ENCODE results near the gene INHBB.
"Not testable (repeated sequence)": the region's sequence is repeated elsewhere in the genome, so short reads cannot be mapped to it uniquely, and the experiment has no call there.

The INHBB gene

DNA sequence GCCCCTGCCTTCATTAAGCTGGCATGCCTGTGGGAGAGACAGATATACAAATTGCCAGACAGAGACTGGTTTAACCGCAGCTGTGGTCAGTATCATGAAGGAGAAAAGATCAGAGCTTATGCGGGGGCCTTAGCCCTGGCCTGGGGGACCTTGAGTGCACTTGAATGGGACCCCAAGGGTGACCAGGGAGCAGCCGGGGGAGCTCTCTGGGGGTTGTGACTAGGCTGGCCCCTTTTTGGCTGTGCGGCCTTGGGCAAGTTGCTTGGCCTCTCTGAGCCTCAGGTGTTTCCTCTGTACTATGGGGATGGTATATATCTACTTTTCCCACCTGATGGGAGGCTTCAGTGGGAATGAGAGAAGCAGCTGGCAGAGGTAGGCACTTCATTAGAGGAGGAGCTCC lies 35.7 kb downstream of the INHBB start:
- no peak for DNase-seq (ENCODE audit: low read depth in 3 of 3)

DNA sequence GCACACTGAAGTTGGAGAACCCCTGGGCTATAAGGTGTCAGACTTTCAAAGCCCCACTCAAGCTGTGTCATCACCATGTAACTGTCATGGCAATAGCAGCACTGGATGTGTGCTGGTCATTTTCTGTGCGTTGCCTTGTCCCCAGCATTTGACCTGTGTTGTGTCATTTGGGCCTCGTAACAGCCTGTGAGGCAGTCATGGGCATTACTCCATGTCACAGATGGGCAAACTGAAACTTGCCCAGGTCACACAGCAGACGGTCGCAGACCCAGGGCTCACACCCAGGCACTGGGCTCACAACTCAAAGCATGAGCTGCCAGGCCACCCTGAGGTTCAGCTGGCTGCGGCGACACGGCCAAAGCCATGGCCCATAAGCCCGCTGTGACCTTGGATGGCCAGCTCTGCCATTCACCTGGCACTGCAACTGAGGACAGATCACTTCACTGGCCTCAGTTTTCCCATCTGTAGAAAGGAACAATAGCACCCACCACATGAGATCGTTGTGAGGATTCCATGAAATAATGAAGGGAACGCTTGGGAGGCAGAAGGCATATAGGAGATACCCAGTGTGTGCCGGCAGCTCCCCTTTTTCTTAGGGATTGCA lies 36.7 kb downstream of the INHBB start:
- no peak for DNase-seq (ENCODE audit: low read depth in 3 of 3)

DNA sequence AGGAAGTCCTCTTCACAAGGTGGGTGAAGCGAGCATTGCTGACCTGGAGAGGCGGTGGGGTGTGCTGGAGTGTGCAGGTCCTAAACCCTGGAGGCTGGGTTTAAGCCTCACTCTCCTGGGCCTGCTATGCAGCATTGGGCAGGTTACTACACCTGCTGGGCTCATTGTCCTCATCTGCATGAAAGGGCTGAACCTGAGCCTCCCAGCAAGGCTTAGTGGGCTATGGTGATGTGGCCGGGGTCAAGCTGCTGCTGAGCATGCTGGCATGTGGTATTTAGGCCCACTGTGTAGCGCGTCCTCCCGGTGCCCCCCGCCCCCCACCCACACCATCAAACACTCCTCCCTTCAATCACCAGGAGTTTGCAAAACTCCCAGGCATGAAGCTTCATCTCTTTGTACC lies 37.3 kb downstream of the INHBB start:
- DNase-seq (ENCODE audit: low read depth in 3 of 3) = no peak

DNA sequence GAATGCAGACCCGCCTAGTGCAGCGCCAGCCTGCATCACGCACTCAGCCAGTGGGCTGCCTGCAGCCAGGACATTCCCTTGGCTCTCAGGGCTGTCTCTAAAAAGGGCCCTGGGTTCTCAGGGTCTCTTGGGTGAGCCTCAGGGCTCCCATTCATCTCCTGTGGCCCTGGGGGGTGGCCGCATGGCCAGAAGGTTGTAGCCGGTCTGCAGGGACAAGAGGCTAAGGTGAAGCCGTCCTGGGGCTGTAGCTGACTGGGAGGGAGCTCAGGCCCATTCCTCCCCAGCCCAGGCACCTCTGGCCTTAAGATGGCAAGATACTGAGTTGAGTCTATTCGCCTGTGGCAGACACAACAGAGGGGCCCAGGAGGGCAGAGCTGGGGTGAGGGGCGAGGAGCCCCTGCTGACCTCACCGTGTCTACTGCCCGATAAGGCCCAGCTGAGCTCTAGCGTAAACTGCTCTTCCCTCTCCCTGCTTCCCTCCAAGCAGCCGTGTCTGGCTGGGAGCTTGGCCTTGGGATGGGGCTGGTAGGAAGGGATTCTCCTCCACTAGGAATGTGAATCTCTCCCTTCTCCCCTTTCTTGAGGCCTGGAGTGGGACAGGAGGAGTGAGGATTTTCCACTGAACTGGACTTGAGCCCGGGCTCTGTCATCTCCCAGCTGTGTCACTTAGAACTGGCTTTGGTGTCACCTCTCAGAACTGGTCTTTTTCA lies 37.9 kb downstream of the INHBB start:
- DNase-seq (ENCODE audit: low read depth in 3 of 3) = no peak

DNA sequence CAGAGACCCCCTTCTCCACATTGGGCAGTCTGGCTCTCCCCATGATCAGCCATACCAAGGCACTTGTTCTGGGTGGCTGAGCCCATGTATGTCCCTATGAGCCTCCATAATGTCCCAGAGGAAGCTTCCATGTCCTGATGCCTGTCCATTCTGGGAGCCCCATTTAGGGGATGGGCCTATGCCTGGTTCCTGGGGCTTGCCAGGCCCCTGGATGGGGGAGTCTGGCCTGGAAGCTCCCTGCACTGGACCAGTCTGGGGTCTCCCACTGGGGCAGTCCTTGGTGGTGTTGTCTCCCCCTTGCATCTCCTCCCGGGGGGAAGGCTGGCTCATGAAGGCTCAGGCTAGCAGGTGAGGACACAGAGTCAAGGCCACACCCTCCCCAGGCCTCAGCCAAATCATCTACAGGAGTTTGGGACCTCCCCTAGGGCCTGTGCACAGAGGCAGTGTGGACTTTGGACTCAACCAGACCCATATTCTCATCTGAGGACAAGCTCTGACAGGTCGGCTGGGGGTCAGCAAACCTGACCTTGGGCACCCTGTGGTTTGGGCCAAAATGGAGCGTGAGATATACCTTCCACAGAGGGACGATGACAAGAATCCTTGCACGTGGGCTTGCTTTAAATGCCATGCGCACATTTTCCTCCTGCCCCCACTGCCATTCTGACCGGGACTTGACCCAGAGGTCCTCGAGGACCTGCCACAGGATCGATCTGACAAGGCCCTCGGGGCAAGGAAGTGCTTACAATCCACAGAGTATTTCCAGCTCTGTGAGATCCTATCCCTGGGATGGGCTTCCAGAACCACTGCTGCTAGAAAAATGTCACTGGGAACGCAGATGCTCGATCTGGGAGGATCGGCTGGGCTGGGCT lies 38.8 kb downstream of the INHBB start:
- DNase-seq (ENCODE audit: low read depth in 3 of 3) = no peak

DNA sequence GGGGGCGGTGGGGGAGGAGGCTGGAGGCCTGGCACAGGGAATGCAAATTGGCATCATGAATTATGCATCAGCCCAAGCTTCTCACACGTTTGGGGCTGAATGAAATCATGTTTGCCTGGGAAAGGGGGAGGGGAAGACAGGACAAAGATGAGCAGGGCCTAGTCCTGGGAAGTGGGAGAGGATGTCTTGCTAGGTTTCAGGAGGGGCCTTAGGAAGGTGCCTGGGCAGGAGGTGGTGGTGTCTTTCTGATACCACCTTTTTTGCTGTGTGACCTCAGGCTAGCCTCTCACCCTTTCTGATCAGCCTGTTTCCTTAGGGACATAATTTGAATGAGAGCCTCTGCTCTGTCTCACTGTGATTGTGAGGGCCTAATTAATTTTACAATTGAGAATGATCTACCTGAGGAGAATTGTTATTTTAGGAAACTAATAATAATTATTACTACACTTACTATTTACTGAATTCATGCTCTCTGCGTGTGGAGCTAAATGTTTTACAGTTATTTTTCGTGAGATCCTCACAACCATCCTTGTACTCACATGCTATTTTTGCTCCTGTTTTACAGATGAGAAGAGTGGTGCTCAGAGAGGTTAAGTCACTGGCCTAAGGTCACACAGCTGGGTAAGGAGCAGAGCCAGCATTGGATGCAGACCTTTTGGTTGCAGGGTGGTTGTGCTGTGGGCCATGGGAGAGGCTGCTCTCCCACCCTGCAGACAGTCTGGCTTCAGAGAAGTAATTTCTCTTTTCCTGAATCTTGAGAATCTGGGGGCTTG lies 39.6 kb downstream of the INHBB start:
- DNase-seq (ENCODE audit: low read depth in 3 of 3) = no peak

DNA sequence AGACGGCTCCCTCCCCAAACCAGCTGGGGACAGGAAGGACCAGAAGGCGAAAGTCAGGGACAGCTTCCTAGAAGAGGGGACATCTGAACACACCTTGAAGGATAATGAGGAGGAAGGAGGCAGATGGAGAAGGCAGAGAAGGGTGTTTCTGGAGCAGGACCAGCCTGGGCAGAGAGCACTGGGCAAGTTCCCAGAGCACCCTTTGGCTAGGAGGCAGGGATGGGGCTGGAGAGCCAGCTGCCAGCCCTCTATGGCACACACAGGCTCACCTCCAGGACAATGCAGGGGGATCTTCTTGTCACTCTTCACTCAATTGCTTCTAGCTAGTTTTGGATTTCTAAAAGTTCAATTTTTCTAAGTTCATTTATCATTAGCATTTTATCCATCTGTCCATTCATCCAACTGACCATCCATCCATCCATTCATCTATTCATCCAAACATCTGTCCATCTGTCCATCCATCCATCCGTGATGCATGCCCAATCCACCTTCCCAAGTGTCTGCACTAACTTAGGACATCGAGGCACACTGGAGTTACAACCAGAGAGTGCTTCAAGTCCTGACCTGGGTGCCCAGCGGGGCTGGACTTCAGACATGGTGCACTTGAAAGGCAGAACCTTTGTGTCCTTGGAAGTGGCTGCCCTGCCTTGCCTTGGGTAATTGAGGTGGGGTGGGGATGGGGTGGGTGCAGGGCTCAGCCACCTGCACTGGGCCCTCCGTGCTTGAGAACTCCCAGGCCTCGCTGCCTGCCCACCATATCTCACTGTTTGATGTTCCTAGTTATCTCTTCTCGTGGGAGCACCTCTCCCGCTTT lies 42.5 kb downstream of the INHBB start:
- no peak for DNase-seq (ENCODE audit: low read depth in 3 of 3)

DNA sequence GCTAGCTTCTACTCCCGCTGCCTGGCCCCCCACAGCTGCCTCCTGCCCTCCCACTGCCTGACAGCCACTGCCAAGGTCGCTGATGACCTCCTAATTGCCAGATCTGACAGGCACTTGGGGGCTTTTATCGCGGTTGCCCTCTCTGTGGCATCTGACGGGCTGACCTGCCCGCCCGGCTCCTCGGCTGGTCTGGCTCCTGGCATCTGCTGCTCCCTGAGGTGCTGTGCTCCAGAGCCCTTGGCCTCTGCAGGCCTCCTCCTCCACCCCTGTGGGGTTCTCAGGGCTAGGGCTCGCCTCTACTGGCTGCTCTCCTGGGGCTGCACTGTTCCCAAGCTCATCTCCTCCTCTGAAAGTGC lies 43.1 kb downstream of the INHBB start:
- DNase-seq (ENCODE audit: low read depth in 3 of 3) = no peak

DNA sequence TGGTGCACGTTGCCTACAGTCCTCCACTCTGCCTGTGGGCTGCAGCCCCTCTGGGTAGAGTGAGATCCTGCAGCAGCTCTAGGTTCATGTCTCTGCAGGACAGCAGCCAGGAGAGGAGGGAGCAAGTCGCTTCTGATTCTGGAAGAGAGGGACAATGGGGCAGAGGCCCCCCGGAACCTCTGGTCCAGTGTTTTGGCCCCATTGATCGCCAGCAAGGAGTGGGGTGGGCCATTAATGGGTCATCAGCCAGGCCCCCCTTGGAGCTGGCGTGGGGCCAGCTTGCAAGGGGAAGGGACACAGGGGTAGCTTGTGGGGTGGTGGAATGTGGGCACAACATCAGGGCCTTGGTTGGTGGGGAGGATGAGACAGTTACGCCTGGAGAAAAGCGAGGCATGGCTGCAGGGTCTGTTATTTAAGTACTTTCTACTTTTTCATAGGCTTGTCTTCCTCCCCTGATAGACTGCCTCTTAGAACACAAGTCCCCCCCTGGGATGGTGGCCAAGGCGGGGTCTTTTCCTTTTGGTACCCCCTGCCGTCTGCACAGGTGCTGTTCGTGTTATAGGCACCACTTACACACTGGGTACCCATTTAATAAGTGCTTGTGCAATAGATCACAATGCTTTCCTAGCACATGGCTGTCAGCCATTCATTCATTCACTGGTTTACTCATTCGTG lies 44.6 kb downstream of the INHBB start:
- DNase-seq (ENCODE audit: low read depth in 3 of 3) = no peak

DNA sequence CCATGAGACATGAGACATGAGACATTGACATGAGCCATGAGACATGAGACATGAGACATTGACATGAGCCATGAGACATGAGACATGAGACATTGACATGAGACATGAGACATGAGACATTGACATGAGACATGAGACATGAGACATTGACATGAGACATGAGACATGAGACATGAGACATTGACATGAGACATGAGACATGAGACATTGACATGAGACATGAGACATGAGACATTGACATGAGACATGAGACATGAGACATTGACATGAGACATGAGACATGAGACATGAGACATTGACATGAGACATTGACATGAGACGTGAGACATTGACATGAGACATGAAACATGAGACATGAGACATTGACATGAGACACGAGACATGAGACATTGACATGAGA lies 45.4 kb downstream of the INHBB start:
- DNase-seq (ENCODE audit: low read depth in 3 of 3) = not testable (repeated sequence)

DNA sequence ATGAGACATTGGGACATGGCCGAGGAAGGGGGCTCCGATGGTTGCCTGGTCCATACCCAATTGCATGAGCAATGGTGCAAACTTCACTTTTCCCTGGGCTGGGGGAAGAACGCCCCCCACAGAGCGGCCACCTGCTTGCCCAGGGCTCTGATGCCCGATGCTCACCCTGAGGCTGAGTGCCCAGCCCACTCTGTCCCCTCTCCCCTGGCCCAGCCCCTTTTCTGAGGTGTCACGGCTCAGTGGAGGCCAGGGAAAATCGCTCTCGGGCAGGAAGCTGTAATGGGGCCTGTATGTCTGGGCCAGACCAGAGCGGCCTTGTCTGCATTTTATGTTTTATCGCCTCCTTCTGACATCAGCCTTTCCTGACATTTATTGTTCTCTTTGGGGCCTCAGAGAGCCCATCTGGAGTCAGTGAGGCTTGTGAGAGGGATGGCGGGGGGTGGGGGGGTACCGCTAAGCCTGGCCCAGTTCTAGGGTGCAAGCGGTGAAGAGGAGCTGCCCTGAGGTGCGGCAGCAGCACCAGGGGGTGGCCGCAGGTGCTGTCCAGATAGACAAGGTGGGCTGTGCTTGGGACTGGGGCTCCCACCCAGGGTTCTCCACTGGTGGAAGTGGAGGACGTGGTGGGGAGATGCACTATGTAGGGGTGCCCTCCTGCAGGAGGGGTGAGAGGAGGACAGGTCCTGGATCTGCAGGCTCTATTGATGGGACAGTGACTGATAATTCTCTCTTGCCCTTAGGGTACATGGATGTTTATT lies 46.2 kb downstream of the INHBB start:
- DNase-seq (ENCODE audit: low read depth in 3 of 3) = no peak

DNA sequence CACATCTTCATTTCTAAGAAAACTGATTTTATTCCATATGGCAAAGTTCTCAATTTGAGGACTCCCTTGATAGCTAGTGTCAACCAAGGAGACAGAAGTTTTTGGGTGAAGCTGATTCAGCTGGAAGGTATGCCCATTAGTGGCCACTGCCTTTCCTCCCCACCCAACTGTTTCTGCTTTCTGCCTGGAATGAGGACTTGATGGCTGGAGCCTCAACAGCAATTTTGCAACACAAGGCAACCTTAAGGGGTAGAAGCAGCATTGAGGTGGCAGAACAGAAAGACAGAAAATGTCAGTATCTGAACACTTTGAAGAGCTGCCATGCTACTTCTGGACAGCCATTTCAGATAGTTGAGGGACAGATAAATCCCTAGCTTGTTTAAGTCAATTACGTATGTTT lies 47.0 kb downstream of the INHBB start:
- no peak for DNase-seq (ENCODE audit: low read depth in 3 of 3)

DNA sequence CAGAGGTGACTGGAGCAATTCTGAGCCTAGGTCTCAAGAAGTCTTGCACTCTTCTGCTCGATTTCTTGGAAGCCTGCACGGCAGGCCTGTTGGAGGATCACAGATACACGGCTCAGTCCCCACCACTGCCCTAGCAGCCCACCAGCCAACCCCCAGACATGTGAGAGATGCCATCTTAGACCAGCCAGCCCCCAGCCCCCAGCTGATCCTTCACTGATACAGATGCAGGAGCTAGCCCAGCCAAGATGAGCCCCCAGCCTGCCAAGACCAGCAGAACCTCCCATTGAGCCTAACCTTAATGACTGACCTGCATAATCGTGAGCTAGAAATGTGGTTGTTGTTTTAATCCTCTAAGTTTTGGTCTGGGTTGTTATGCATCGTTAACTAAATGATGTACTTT lies 47.5 kb downstream of the INHBB start:
- DNase-seq (ENCODE audit: low read depth in 3 of 3) = no peak

DNA sequence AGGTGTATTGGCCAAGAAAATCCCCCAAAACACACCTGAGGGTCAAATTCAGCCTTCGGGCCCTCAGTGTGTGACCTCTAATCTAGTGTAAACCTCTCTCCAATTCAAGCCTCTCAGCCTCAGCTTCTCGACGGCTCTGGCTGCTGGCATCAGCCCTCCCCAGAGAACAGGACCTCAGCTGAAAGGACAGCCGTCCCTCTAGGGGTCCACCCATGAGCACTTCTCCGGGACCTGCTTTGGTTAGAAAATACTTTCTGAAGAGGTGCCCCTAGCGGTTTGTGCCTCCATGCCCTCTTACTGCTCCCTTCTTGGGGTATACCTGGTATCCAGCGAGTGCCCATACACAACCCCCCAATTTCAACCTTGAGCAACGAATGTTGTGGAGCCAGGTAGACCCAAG lies 48.8 kb downstream of the INHBB start:
- DNase-seq (ENCODE audit: low read depth in 3 of 3) = no peak

DNA sequence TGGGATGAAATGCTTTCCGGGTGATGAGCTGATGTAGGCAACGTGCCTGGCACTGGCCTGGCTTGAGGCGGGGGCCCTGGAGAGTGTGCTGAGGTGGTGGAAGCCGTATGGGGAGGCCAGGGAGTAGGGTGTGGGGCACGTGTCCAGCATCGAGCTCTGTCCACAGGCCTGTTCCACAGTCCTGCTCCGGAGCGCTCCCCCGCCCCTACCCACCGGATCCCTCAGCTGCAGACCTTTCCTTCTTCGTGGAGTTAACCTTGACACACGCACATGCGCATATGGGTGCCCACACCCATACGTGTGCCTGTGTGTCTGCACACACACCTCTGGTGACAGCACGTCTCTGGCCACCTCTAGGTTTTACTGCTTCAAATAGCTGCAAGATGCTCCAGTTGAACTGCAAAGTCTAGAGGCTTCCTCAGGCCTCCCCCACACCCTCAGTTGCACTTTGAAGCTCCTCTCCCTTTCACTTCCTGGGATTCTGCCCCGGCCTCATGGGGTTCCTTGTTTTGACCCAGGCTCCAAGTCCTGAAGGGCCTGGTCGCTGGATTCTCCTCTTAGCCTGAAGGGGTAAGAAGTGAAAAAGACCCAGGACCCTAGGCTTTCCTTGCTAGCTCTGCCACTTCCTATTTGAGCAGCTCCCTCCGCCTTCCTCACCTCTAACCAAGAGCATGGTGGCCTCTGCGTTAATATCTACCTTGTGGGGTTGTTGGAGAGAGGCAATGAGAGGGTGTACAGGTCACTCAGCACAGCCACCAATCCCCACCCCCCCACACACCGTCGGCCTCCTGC lies 49.5 kb downstream of the INHBB start:
- no peak for DNase-seq (ENCODE audit: low read depth in 3 of 3)

DNA sequence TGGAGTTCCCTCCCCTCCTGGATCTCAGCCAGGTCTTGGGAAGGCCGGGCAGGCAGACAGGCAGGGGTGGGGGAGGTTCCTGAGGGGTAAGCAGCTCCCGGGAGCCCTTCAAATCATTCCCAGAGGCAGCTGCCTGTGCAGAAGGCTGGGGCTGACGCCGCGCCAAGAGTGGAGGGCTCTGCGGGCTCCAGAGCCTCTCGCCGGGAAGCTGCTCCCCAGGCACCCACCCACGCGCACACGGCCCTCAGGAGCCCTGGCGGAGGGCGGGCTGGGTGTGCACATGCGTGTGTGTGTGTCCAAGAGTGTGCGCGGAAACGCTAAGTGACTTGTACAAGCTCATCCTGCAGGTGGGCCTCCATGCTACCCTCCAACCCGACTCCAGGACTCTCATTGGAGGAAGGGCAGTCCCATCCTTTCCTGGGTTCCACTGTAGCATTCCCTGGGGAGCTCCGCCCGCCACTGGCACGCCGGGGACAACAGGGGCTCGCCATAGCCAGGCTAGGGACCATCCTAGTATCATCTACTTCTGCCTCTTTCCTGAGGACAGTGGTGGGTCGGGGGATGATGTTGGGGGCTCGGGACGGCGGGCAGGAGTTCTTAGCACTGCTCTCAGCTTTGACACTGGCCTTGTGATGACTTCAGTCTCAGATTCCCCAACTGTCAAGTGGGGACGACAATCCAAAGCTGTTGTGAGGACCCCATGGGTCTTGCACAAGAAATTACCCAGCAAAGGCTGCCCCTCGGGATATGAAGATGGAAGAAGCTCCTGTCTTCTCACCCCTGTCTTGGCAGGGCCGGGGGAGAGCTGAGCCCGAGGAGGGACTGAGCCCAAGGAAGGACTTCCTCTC lies 50.3 kb downstream of the INHBB start:
- DNase-seq (ENCODE audit: low read depth in 3 of 3) = no peak

DNA sequence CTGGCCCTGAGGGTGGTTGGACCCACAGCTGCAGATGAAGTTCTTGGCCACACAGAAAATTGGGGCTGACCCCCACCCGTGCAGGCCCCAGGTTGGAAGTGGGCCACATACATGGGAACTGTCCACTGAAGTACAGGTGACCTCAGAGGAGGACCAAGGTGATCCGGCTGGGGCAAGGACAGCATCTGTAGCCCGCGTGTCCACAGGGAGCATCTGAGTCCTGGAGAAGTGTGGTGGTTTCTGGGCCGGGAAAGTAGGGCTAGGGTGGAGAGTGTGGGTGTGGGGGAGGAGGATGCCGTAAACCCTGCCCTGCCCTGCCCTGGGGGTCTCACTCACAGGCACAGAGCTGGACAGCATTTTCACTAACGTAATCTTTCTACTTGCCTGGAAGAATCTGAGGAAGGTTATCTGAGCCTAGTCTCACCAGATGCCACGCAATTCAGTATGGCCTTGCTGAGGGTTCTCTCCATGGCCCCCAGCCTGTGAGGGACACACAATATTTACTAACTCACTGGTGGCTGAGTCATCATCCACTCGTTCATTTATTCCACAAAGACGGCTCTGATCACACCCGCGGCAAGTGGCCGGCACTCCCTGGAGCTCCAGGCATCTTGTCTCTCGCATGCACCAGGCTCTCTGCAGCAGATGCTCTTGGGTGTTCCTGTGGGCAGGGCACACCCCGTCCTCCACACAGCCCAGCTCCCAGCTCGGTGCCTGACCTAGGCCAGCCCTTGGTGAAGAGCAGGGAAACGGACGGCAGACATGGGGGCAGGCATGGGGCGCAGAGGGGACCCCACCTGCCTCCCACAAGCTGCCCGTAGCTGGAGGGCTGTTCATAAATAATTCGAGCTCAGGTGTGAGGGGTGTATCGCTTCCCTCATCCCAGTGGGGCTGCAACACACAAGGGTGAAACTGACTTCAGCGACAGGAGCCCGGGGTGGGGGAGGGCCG lies 51.2 kb downstream of the INHBB start:
- DNase-seq (ENCODE audit: low read depth in 3 of 3) = no peak

Measured in stimulated activated CD4-positive, alpha-beta T cell treated with anti-CD3 and anti-CD28 coated beads, TNF-alpha, amount 100 ng/mL, for 4 hours (primary cell).